Uterus (tissue), 2 donors: Measurements from ENCODE around the gene USH1G.

Source experiments
- CTCF ChIP-seq, 4 experiments: fragments of 200-600 bp in 2 of 4; fragments of 450-650 bp in 2 of 4; sonication (generic) in 2 of 4; IDR thresholded peaks; one replicate each; pipeline ENCODE4 v1.5.1; 2016 to 2019; ENCODE audit warnings: antibody characterized with exemption in 4 of 4, mild to moderate bottlenecking in 2 of 4, moderate library complexity in 1 of 4
- POLR2A ChIP-seq, 2 donors: fragments of 450-650 bp; IDR thresholded peaks; one replicate each; pipeline ENCODE4 v1.6.1; 2016; ENCODE audit warnings: antibody characterized with exemption in 2 of 2, mild to moderate bottlenecking in 1 of 2, moderate library complexity in 1 of 2

- TF ChIP-seq CTCF (IDR thresholded peaks at IDR 0.05) = no peak
- TF ChIP-seq POLR2A (IDR thresholded peaks at IDR 0.05) = no peak
Measured at GRCh38 chr17:74868908-74869255, 54.2 kb downstream of the USH1G start.
